Fibroblast of gingiva (primary cell): ENCODE data around the gene TEX53.

Source experiments
- DNase-seq: peaks from one replicate; pipeline ENCODE4 v3.0.0-alpha.2; 2011; ENCODE audit warnings: low read depth

Gene TEX53

GRCh38 chr9:114678795-114679194, 21.2 kb upstream of the TEX53 start:
- peak; percentile 22 for DNase-seq

GRCh38 chr9:114678130-114678529, 20.5 kb upstream of the TEX53 start:
- DNase-seq, result no peak

GRCh38 chr9:114677418-114677817, 19.8 kb upstream of the TEX53 start:
- peak; percentile 97 for DNase-seq

- DNase-seq, result no peak
These were observed 19.3 kb upstream of the TEX53 start for GRCh38 chr9:114676901-114677300.

- DNase-seq, result no peak
These were observed 17.4 kb upstream of the TEX53 start for GRCh38 chr9:114674798-114675540.

GRCh38 chr9:114674076-114674797, 16.6 kb upstream of the TEX53 start:
- DNase-seq, result no peak

GRCh38 chr9:114671605-114672004, 14.0 kb upstream of the TEX53 start:
- no peak for DNase-seq

- no peak for DNase-seq
These were observed 12.4 kb upstream of the TEX53 start for GRCh38 chr9:114669961-114670360.

- DNase-seq, result no peak
These were observed 10.5 kb upstream of the TEX53 start for GRCh38 chr9:114668146-114668545.

- no peak for DNase-seq
These were observed 9.2 kb upstream of the TEX53 start for GRCh38 chr9:114666851-114667250.

GRCh38 chr9:114666401-114666800, 8.8 kb upstream of the TEX53 start:
- no peak for DNase-seq

GRCh38 chr9:114664181-114664580, 6.6 kb upstream of the TEX53 start:
- DNase-seq, result no peak

- no peak for DNase-seq
These were observed 4.7 kb upstream of the TEX53 start for GRCh38 chr9:114662081-114662989.

GRCh38 chr9:114656301-114656700, 1.3 kb downstream of the TEX53 start:
- DNase-seq, result no peak

GRCh38 chr9:114655689-114656088, 1.9 kb downstream of the TEX53 start:
- DNase-seq, result peak; percentile 22

GRCh38 chr9:114653556-114654159, 3.9 kb downstream of the TEX53 start:
- DNase-seq, result peak; percentile 65

GRCh38 chr9:114652776-114653555, 4.6 kb downstream of the TEX53 start:
- peak; percentile 12 for DNase-seq

GRCh38 chr9:114643896-114644295, 13.7 kb downstream of the TEX53 start:
- no peak for DNase-seq

GRCh38 chr9:114643001-114643400, 14.6 kb downstream of the TEX53 start:
- no peak for DNase-seq

- no peak for DNase-seq
These were observed 15.6 kb downstream of the TEX53 start for GRCh38 chr9:114641967-114642366.

- DNase-seq, result no peak
These were observed 19.2 kb downstream of the TEX53 start for GRCh38 chr9:114638404-114638803.
